ENCODE results near the gene DGKQ. TPM values are rescaled to one million over a fixed set of nuclear protein-coding genes. Genes with fewer than 3 reads are reported as not detected.

The DGKQ gene
- total RNA-seq, 1 experiment from 2014 or later, result 11.5 TPM

- Histone ChIP-seq H3K9me3 (ENCODE audit: insufficient read depth, low read depth) (no peaks in the 10 kb centered on the region), H3F3A (ENCODE audit: insufficient read depth, low read depth) (peaks cover 25% of the 10 kb centered on the region), H3K79me2 (ENCODE audit: low read depth) (peaks cover 22% of the 10 kb centered on the region), H3K36me3 (ENCODE audit: low read depth) (no peaks in the 10 kb centered on the region), H3K4me3 (peak overlapping the region; percentile 47; the same call in 1 of the 2 replicates), H3K9me2 (ENCODE audit: insufficient read depth) (no peaks in the 10 kb centered on the region), H3K27me3 (ENCODE audit: insufficient read depth, low read depth) (no peaks in the 10 kb centered on the region), H4K20me1 (ENCODE audit: insufficient read depth) (peaks cover 5% of the 10 kb centered on the region; the same call in 1 of the 2 replicates), H3K4me1 (replicated peaks; ENCODE audit: insufficient read depth) (peaks cover 28% of the 10 kb centered on the region), H2AFZ (peak overlapping the region; percentile 63), H3K27ac (no peak overlapping the region), H3K4me2 (peak overlapping the region; percentile 99)
- CTCF ChIA-PET, result no interaction called here
- POLR2A ChIA-PET (ENCODE audit: unreplicated experiment), result interaction anchor here (0.6 kb wide), 2 partner anchors 723 to 761 kb away, joined by 3 to 21 read pairs; no protein-coding TSS in a partner anchor
- TF ChIP-seq EZH2 (IDR thresholded peaks at IDR 0.05; ENCODE audit: low read depth) (no peak), CTCF (conservative IDR thresholded peaks at IDR 0.05) (no peak)
- no TSS peak for BruUV-seq (replicated peaks)
- DNase-seq, result peak; percentile 53 to 80
- intact Hi-C loops (cut with micrococcal nuclease; ENCODE audit: unreplicated experiment), result loop anchor here (10.0 kb wide), 1 partner anchor 370 kb away; no protein-coding TSS in a partner anchor
Measured at GRCh38 chr4:985123-985830, 11.9 kb upstream of the DGKQ start.

DNA sequence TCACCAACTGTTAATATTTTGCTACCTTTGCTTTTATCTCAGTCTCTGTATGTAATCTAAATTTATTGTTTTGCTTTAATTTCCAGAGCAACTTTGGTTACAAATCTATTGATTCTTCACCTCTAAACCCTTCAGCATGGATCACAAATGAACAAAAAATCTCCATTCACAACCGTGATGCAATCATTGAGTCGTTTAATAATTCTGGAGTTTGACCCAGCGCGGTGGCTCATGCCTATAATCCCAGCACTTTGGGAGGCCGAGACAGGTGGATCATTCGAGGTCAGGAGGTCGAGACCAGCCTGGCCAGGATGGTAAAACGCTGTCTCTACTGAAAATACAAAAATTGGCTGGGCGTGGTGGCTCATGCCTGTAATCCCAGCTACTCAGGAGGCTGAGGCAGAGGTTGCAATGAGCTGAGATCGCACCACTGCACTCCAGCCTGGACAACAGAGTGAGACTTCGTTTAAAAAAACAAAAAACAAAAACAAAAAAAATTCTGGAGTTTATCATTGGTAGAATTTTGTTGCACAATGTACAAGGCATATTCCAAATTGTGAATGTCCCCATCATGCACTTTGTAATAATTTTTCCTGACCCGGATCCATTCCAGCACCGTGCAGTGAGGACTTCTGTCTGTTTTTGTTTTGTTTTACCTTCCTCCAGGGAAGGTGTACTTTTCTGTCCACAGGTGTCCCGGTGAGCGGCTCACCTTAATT is 11.1 kb upstream of the DGKQ start:
- ChIA-PET POLR2A (ENCODE audit: unreplicated experiment) (interaction anchor here (0.6 kb wide), 1 partner anchor 762 kb away, joined by 3 read pairs; no protein-coding TSS in a partner anchor), CTCF (no interaction called here)
- TF ChIP-seq EZH2 (IDR thresholded peaks at IDR 0.05; ENCODE audit: low read depth) (no peak), CTCF (conservative IDR thresholded peaks at IDR 0.05) (no peak)
- Histone ChIP-seq H4K20me1 (ENCODE audit: insufficient read depth) (peaks cover 5% of the 10 kb centered on the region; the same call in 1 of the 2 replicates), H3K79me2 (ENCODE audit: low read depth) (peaks cover 22% of the 10 kb centered on the region), H3K4me3 (peak overlapping the region; percentile 47; the same call in 1 of the 2 replicates), H2AFZ (peak overlapping the region; percentile 63), H3K9me2 (ENCODE audit: insufficient read depth) (no peaks in the 10 kb centered on the region), H3K4me2 (peak overlapping the region; percentile 99), H3K9me3 (ENCODE audit: insufficient read depth, low read depth) (no peaks in the 10 kb centered on the region), H3K27ac (no peak overlapping the region), H3K4me1 (replicated peaks; ENCODE audit: insufficient read depth) (peaks cover 29% of the 10 kb centered on the region), H3F3A (ENCODE audit: insufficient read depth, low read depth) (peaks cover 29% of the 10 kb centered on the region), H3K36me3 (ENCODE audit: low read depth) (no peaks in the 10 kb centered on the region), H3K27me3 (ENCODE audit: insufficient read depth, low read depth) (no peaks in the 10 kb centered on the region)
- intact Hi-C loops (cut with micrococcal nuclease; ENCODE audit: unreplicated experiment), result loop anchor here (10.0 kb wide), 1 partner anchor 370 kb away; no protein-coding TSS in a partner anchor
- no peak for DNase-seq
- no TSS peak for BruUV-seq (replicated peaks)

DNA sequence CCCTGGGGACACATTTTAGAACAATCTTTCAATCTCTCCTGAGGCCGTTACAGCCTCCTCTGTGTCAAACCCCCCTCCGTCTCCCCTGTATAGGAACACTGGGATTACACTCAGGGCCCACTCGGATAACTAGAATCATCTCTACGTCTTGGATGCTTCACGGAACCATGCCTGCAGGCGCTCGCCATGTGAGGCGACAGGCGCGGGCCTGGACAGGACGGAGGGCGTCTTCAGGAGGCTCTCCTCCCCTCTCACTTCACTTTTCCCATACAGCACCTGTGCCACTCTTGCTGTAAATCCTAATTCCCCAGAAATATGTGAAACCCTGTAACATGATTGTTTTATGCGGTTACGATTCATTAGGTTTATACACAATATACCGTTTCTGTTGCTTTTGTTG is 9.4 kb upstream of the DGKQ start:
- Histone ChIP-seq H3K9me2 (ENCODE audit: insufficient read depth) (no peaks in the 10 kb centered on the region), H3K27me3 (ENCODE audit: insufficient read depth, low read depth) (no peaks in the 10 kb centered on the region), H3K36me3 (ENCODE audit: low read depth) (no peaks in the 10 kb centered on the region), H3K79me2 (ENCODE audit: low read depth) (peaks cover 12% of the 10 kb centered on the region), H3K4me2 (no peak overlapping the region), H3K4me1 (replicated peaks; ENCODE audit: insufficient read depth) (peaks cover 35% of the 10 kb centered on the region), H4K20me1 (ENCODE audit: insufficient read depth) (no peaks in the 10 kb centered on the region; the same call in 1 of the 2 replicates), H3F3A (ENCODE audit: insufficient read depth, low read depth) (peaks cover 42% of the 10 kb centered on the region), H2AFZ (no peak overlapping the region), H3K27ac (no peak overlapping the region), H3K4me3 (no peak overlapping the region), H3K9me3 (ENCODE audit: insufficient read depth, low read depth) (no peaks in the 10 kb centered on the region)
- intact Hi-C loops (cut with micrococcal nuclease; ENCODE audit: unreplicated experiment), result loop anchor here (10.0 kb wide), 1 partner anchor 368 kb away; no protein-coding TSS in a partner anchor
- no peak for DNase-seq
- ChIA-PET POLR2A (ENCODE audit: unreplicated experiment) (no interaction called here), CTCF (no interaction called here)
- TF ChIP-seq EZH2 (IDR thresholded peaks at IDR 0.05; ENCODE audit: low read depth) (no peak), CTCF (conservative IDR thresholded peaks at IDR 0.05) (no peak)
- BruUV-seq (replicated peaks), result no TSS peak

All from PC-9 (cell line).